HUES48 (cell line): ENCODE results near the gene SVBP.

Source experiments
- H3K27ac ChIP-seq: one replicate; pipeline ENCODE4 v1.7.0; 2013; ENCODE audit warnings: low read depth, low read length, inconsistent platforms
- H3K27me3 ChIP-seq: 2 replicates; pipeline ENCODE4 v1.6.1; 2013; ENCODE audit warnings: mild to moderate bottlenecking, low read length; ENCODE audit not compliant: control insufficient read depth, insufficient read depth
- H3K36me3 ChIP-seq: 2 replicates; pipeline ENCODE4 v1.6.1; 2013; ENCODE audit warnings: low read length; ENCODE audit not compliant: control insufficient read depth, insufficient read depth
- H3K4me1 ChIP-seq: 2 replicates; pipeline ENCODE4 v1.6.1; 2013; ENCODE audit warnings: mild to moderate bottlenecking, low read length; ENCODE audit not compliant: control insufficient read depth, insufficient read depth
- H3K4me3 ChIP-seq: 2 replicates; pipeline ENCODE4 v1.5.1; 2013; ENCODE audit warnings: mild to moderate bottlenecking, low read depth, low read length
- H3K9ac ChIP-seq: 2 replicates; pipeline ENCODE4 v1.6.1; 2013; ENCODE audit warnings: mild to moderate bottlenecking, low read depth, low read length, moderate library complexity
- H3K9me3 ChIP-seq: 2 replicates; pipeline ENCODE4 v1.6.1; 2013; ENCODE audit warnings: low read length; ENCODE audit not compliant: control insufficient read depth, insufficient read depth

The SVBP gene

GRCh38 chr1:42838482-42839190 lies 21.4 kb upstream of the SVBP start:
- Histone ChIP-seq H3K9ac (no peak overlapping the region), H3K9me3 (no peaks in the 10 kb centered on the region), H3K4me1 (no peaks in the 10 kb centered on the region), H3K27ac (no peak overlapping the region), H3K27me3 (no peaks in the 10 kb centered on the region), H3K36me3 (no peaks in the 10 kb centered on the region), H3K4me3 (no peak overlapping the region)

- no peaks in the 10 kb centered on the region for H3K36me3 ChIP-seq
- H3K27me3 ChIP-seq = no peaks in the 10 kb centered on the region
- H3K27ac ChIP-seq = no peak overlapping the region
- no peak overlapping the region for H3K4me3 ChIP-seq
- no peaks in the 10 kb centered on the region for H3K9me3 ChIP-seq
- no peak overlapping the region for H3K9ac ChIP-seq
- H3K4me1 ChIP-seq = no peaks in the 10 kb centered on the region
Measured at GRCh38 chr1:42837709-42838108, 20.5 kb upstream of the SVBP start.

- no peak overlapping the region for H3K4me3 ChIP-seq
- no peak overlapping the region for H3K27ac ChIP-seq
- H3K9me3 ChIP-seq = no peaks in the 10 kb centered on the region
- H3K9ac ChIP-seq = no peak overlapping the region
- no peaks in the 10 kb centered on the region for H3K36me3 ChIP-seq
- H3K4me1 ChIP-seq = no peaks in the 10 kb centered on the region
- H3K27me3 ChIP-seq = no peaks in the 10 kb centered on the region
Measured at GRCh38 chr1:42835422-42835821, 18.2 kb upstream of the SVBP start.

GRCh38 chr1:42834803-42835202 lies 17.6 kb upstream of the SVBP start:
- H3K27me3 ChIP-seq = no peaks in the 10 kb centered on the region
- no peak overlapping the region for H3K9ac ChIP-seq
- no peak overlapping the region for H3K27ac ChIP-seq
- no peak overlapping the region for H3K4me3 ChIP-seq
- no peaks in the 10 kb centered on the region for H3K4me1 ChIP-seq
- H3K36me3 ChIP-seq = no peaks in the 10 kb centered on the region
- H3K9me3 ChIP-seq = no peaks in the 10 kb centered on the region

GRCh38 chr1:42833981-42834380 lies 16.8 kb upstream of the SVBP start:
- Histone ChIP-seq H3K27me3 (no peaks in the 10 kb centered on the region), H3K9ac (no peak overlapping the region), H3K27ac (no peak overlapping the region)

GRCh38 chr1:42832641-42833240 lies 15.5 kb upstream of the SVBP start:
- no peaks in the 10 kb centered on the region for H3K4me1 ChIP-seq
- H3K27ac ChIP-seq = no peak overlapping the region
- no peak overlapping the region for H3K4me3 ChIP-seq
- H3K9me3 ChIP-seq = no peaks in the 10 kb centered on the region
- H3K27me3 ChIP-seq = no peaks in the 10 kb centered on the region
- H3K36me3 ChIP-seq = no peaks in the 10 kb centered on the region
- H3K9ac ChIP-seq = no peak overlapping the region

More at GRCh38 chr1:42833981-42834380, 16.8 kb upstream of the SVBP start:
- no peaks in the 10 kb centered on the region for H3K36me3 ChIP-seq
- no peak overlapping the region for H3K4me3 ChIP-seq
- H3K4me1 ChIP-seq = no peaks in the 10 kb centered on the region
- H3K9me3 ChIP-seq = no peaks in the 10 kb centered on the region

GRCh38 chr1:42831273-42831672 lies 14.1 kb upstream of the SVBP start:
- Histone ChIP-seq H3K27me3 (no peaks in the 10 kb centered on the region), H3K27ac (no peak overlapping the region), H3K36me3 (no peaks in the 10 kb centered on the region), H3K9ac (no peak overlapping the region), H3K9me3 (no peaks in the 10 kb centered on the region), H3K4me1 (no peaks in the 10 kb centered on the region), H3K4me3 (no peak overlapping the region)

GRCh38 chr1:42830631-42831030 lies 13.4 kb upstream of the SVBP start:
- no peaks in the 10 kb centered on the region for H3K4me1 ChIP-seq
- H3K27me3 ChIP-seq = no peaks in the 10 kb centered on the region
- H3K36me3 ChIP-seq = no peaks in the 10 kb centered on the region
- H3K9ac ChIP-seq = no peak overlapping the region
- no peak overlapping the region for H3K27ac ChIP-seq
- H3K9me3 ChIP-seq = no peaks in the 10 kb centered on the region
- no peak overlapping the region for H3K4me3 ChIP-seq

GRCh38 chr1:42825036-42825851 lies 8.0 kb upstream of the SVBP start:
- no peaks in the 10 kb centered on the region for H3K4me1 ChIP-seq
- no peaks in the 10 kb centered on the region for H3K27me3 ChIP-seq
- H3K9me3 ChIP-seq = no peaks in the 10 kb centered on the region
- no peaks in the 10 kb centered on the region for H3K36me3 ChIP-seq
- H3K9ac ChIP-seq = no peak overlapping the region
- no peak overlapping the region for H3K4me3 ChIP-seq
- H3K27ac ChIP-seq = no peak overlapping the region

GRCh38 chr1:42824481-42825035 lies 7.4 kb upstream of the SVBP start:
- no peaks in the 10 kb centered on the region for H3K9me3 ChIP-seq
- no peaks in the 10 kb centered on the region for H3K27me3 ChIP-seq
- H3K4me1 ChIP-seq = no peaks in the 10 kb centered on the region
- H3K27ac ChIP-seq = no peak overlapping the region
- no peaks in the 10 kb centered on the region for H3K36me3 ChIP-seq
- H3K9ac ChIP-seq = no peak overlapping the region
- H3K4me3 ChIP-seq = no peak overlapping the region
